SKM-1 (cell line): Measurements from ENCODE around the gene DTYMK.

Source experiments
- DNase-seq: peaks from one replicate; lab custom pipeline; 2025; ENCODE audit not compliant: unreplicated experiment; lab: John Stamatoyannopoulos, UW

Gene DTYMK

DNA sequence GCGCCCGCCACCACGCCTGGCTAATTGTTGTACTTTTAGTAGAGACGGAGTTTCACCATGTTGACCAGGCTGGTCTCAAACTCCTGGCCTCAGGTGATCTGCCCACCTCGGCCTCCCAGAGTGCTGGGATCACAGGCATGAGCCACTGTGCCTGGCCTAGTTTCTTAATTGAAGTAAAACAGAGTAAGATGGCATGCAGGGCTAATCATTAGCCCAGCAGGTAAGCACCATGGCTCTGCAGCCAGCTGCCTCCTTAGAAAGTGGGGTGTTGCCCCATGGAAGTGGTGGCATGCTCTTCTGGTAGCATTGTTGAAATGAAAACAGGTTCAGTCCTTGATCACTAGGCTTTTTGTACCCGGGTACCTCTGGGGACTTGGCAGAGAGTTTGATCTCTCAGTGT, 36.7 kb downstream of the DTYMK start:
- DNase-seq: no peak

DNA sequence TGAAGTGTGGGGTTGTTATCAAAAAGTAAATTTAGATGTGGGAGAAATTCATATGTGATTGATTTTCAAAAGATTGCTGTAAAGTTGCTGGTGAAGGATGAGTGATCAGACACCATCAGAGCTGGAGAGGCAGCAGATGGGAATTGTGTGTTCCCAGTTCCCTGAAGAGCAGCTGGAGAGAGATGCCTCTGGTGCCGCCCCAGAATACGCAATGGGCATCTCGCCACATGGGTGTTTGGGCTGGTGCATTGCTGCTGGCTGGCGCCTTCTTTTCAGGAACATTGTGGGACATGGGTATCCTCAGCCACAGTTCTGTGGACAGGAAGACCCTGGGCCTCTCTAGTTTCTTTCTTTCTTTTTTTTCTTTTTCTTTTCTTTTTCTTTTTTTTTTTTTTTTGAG, 37.2 kb downstream of the DTYMK start:
- no peak for DNase-seq

DNA sequence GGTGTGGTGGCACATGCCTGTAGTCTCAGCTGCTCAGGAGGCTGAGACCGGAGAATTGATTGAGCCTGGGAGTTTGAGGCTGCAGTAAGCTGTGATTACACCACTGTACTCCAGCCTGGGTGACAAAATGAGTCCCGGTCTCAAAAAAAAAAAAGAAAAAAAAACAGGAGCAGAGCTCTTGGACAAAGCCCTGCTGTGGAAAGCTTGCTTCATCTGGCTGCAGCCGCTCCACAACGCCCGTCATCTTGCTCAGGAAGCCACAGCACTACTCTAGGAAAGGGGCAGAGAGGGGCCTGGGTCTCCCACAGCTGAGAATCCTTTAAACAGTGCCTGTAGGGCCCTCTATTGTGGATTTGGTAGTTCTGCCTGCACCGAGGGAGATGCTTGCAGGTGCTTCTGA, 38.2 kb downstream of the DTYMK start:
- no peak for DNase-seq

DNA sequence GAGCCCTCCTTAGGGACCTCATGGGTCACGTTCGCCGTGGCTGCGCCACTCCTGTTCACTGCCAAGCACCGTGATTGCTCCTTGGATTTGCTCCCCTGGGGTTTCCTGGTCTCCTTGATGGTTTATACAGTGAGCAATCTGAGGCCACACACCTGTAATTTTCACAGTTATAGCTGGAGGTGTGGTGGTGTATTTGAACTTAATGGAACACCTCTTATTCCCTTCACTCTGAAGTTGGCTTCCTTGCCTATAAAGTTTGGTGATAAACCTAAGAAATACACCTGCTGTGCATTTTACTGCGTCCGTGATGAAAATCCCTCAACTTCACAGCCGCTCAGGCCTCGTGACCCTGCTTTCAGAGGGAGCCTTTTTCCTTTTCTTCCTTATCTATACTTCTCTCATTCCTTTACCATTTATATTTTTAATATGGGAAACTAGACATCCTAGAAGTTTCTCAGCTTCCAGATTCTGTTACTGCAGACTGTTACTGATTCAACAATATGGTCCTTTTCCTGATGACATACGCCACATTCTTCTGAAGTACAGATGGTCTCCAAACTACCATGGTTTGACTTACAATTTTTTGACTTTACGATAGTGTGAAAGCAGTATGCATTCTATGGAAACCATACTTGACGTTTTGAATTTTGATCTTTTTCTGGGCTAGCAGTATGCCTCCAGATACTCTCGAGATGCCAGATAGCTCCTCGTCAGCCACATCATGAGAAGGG, 40.5 kb downstream of the DTYMK start:
- DNase-seq: no peak

DNA sequence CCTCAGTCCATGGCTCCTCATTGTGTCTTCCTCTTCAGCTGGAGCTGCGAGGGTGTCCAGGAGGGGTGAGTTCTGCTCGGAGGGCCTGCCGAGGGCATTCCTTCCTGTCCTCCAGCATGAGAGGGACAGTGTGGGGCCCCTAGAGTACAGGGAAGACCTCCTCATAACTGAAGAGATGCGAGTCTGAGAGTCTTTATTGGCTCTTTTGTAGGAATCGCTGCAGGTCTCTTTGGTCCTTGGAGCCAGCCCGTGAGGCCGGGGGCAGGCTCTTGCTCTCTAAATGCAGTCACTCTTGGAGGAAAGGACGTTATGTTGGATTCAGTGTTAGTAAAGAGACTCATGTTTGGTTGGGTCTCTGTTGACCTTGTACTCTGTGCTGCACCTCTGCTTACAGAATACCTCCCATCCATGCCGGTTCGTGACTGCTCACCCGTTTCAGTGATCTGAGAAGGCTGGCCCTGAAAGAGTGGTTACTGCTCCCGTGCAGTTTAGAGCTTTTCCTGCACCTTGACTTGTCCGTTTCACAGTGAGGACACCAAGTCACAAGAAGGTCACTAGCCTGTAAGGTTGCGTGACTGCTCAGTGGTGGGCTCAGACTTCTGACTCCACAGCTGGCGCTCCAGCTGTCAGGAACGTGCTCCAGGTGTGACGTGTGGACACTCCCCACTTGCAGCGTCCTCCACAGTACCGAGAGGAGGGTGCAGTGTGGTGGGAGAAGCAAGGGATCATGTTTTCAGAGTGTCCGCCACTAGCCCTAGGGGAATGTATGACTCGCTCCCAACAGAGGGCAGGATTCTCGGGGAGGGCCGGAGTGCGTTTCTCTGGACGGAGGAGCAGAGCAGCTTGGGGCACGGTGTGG, 41.3 kb downstream of the DTYMK start:
- no peak for DNase-seq

DNA sequence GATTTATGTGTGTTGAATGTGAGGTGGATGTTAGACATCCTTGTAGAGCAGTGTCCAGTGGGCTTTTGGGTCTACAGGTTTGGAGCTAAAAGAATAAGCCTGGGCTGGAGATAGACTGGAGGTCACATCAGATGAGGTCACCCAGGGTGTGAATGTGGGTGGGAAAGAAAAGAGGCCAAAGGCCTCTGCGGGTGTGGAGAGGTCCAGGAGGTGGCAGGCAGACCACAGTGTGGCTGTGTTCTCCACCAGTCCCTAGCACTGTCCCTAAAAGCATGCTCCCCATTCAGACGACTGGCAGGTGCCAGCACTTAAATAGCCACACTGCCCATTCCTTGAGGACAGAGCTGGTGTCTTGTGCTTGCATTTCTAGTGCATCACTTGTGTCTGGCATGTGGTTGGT, 45.0 kb downstream of the DTYMK start:
- no peak for DNase-seq

DNA sequence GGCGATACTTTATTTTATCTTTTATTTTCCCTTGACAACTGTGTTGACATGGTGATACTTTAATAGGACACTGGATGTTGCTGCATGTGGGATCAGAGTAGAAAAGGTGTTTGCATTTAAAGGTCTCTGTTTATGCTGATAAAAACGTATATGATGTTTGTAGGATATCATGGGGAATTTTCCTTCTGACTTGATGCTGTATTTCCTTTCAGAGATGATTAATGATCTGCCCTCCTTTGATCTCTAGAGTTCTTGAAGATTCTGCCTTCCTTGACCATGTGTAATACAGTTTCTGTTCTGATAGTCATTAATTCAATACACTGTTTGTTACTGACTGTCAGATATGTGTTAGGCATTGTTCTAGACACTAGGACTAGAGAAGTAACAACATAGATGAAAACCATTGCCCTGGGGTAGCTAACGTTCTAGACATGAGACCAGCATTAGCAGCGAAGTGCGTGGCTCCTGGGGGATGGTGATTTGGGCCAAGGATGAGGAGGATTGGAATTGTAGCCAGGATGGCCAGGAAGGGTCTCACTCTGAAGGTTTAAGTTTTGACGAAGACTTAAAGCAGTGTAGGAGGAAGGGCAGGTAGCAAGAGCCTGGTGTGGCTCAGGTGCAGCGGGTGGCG, 46.3 kb downstream of the DTYMK start:
- DNase-seq: no peak

DNA sequence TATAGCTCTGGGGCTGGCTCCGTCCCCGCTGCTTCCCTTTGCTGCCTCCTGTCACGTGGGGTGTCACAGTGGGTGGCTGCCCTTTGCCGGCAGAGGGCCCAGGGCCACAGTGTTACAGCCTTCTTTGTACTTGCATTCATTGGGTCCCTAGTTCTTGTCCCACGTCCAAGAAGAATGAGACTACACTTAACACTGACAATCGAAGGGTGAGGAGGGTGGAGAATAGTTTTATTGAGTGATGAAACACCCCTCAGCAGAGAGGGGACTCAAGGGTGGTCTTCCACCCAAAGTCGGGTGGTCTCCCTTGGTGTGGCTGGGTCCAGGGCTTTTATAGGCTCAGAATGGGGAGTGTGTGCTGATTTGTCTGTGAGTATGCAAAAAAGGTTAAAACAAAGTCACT, 47.2 kb downstream of the DTYMK start:
- no peak for DNase-seq

DNA sequence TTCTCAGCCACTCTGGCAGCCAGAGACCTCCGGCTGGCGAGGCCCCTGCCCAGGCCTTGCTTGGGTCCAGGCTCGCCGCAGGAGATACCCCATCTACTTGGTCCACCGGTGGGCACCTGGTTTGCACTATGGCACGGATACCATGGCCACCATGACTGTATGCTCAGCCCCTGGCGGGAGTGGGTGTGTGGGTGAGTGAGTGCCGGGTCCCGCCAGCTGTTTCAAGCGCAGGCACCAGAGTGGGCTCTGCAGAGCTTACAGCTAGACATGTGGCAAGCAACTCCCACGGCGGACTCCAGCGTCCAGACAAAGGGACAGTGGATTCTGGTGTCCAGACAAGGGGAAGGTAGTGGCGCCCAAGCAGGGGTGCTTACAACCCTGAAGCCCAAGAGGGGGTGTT, 47.7 kb downstream of the DTYMK start:
- no peak for DNase-seq

DNA sequence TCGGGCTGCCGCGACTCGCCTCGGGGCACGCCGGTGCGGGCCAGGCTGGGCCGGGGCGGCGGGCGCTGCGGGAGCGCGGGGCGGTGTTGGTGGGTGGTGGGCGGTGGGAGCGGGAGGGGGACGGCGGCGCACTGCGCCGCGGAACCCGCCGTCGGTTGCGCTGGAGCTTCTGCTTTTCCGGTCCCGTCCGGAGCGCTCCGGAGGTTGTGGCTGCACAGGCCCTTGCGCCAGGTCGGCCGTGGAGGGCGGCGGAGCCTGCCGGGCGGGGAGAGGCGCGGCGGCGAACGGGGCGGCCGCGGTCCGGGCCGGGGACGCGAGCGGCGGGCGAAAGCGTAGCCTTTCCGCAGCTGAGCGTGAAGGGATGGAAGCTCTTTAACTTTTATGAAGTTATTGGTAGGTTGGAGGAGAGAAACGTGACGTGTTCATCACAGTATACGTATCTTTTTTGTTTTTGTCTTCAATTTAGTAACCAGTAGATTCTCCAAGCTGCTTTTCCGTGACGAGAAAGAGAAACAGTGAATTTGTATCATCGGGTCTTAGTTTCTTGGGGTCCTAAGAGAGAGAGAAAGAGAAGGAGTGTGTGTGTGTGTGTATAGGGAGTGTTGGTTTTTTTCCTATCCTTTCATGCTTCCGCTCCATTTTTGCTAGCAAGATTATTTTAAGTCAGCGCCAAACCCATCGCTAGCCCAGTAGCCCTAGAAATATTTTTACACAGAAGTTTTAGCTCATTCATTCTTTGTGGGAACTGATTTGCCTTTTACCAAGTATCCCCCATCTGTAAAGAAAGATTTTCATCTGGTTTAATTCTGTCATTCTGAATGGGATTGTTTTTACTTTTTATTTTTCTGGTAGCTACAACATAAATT, 48.6 kb downstream of the DTYMK start:
- DNase-seq: no peak

DNA sequence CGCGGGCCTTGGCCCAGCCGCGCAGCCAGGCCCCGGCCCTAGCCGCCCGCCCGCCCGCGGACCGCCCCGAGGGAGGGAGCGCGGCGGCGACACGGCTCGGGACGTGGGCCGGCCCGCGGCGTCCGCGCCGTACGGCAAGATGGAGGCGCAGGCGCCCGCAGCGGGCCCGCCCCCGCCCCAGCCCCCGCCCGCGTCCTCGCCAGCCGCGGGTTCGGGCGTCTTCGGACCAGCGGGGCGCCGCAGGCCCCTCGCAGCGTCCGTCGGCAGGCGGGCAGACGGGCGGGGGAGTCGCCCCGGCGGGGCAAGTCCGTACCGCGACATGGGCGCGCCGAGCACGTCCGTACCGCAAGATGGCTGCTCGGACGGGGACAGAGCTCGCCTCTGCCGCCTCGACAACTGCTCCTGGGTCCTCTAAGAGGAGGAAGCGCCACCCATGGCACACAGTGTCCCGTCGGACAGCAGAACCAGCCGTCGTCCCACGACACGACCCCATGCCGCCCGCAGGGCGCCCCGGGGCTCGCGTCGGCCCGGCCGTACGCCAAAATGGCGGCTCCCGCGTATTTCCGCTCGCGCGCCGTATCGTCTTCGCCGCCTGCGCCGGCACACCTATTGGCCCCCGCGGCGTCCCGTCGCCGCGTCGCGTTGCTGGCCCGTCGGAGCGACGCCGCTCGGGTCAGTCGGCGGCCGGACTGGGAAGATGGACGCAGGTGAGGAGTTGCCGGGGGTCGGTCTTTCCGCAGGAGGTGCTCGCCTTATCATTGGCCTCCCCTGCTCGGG, 49.4 kb downstream of the DTYMK start, which contains the start of the genes ATG4B and THAP4:
TSS of gene ATG4B (plus strand) at position 676 of the 777 bp plus-strand sequence. CDS start at position 698, 22 bp downstream.
TSS of gene THAP4 (minus strand) at position 141 of the 777 bp plus-strand sequence. CDS start 141 bp downstream, outside the sequence.
- peak; percentile 69 for DNase-seq

DNA sequence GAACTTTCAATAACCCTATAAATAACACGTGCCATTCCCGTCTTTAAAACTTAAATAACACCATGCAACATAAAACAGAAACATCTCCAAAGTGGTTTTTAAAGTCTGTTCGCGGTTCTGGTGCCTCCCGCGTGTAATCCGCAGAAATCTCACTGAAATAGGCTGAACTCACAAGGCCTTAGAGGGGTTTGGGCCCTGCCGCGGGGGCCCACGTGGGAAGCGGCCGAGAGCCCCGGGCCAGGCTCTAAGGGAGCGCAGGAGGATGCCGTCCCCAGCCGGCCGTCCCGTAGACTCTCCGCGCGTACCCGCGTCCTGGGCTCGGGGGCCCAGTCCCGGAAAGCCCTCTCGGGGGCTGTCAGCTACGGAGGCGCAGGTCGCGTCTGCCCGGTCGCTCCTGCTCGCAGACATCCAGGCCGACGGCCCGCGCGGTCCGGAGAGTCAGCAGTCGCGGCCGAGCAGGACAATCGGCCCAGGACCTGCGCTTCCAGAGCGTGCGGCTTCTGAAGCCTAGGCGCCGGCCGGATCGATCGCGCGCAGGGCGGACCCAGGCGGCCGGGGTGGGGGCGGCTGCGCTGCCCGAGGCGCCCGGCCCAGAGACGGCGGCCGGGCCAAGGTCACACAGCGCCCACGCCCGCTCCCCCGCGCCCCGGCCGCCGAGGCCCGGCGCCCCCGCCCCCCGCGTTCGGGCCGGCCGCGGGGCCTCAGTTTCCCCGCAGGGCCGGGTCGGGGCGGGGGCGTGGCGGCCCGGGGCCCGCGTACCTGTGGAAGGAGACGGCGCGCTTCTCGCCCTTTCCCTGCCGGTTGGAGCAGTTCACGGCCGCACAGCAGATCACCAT, 50.2 kb downstream of the DTYMK start:
- no peak for DNase-seq

DNA sequence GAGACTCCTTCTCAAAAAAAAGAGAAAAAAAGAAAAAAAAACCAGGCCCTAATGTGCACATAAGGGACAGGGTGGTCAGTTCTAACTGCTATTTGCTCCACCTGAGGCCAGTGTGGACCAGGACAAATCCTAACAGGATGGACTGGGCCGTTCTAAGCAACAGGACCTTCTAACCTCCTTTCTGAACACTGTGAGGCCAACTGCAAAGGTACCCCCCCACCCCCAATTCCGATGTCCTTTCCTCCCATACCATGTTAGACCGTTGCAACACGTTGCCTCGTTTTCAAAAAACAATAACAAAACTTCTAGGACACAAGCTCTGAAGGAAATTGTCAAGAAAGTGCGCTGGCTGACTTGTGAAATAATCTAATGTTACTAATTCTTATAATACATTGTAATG, 50.9 kb downstream of the DTYMK start:
- no peak for DNase-seq

DNA sequence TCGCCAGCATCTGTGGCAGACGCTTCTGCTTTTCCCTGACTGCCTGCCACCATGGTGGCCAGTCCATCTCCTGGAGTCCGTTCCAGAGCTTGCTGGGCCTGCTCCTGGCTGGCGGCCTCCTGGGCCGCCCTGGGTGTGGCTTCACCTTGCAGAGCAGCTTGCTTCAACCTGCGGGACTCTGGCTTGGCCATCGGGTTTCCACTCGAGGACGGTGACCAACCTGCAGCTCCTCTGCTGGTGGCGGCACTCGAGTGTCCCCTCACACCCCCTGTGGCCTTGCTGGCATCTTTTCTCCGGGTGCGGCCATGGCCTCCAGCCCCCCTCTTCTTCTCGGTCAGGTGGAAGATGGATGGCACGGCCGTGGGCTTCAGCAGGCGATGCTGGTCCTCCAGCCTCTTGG, 53.1 kb downstream of the DTYMK start:
- no peak for DNase-seq

DNA sequence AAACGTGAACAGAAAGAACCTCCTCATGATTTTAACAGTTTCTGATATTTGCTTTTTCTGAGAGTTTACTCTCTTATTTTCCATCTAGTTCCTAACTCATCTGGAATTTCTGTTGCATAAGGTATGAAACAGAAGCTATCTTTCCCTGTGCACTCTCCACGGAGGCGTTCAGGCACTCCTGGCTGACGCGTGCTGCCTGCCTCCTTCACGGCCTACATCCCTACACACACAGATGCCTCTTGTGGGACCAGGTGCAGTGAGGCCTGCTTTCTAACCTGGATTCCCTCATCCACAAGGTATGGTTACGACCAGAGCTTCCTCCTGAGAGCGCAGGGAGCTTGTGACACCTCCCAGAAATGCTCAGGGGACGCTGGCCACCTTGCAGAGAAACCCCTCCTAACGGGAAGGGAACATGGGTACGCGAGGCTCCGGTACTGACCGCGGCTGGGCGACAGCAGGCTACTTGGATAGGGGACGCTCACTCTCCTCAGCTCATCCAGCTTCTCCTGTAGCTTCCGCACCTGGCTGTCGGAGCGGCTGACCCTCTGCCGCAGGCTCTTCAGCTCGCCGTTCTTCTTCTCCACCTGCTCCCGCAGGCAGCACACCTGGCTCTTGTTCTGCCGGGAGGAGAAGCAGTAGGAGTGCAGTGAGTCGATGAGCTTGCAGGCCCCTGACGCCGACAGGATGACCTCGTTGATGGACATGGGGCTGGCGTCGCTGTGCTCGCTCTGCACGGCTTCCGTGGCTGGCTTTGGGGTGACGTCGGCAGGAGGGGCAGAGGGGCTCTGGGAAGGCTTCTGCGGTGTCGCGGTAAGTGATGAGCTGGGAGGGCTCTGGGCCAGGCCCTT, 53.9 kb downstream of the DTYMK start:
- no peak for DNase-seq

DNA sequence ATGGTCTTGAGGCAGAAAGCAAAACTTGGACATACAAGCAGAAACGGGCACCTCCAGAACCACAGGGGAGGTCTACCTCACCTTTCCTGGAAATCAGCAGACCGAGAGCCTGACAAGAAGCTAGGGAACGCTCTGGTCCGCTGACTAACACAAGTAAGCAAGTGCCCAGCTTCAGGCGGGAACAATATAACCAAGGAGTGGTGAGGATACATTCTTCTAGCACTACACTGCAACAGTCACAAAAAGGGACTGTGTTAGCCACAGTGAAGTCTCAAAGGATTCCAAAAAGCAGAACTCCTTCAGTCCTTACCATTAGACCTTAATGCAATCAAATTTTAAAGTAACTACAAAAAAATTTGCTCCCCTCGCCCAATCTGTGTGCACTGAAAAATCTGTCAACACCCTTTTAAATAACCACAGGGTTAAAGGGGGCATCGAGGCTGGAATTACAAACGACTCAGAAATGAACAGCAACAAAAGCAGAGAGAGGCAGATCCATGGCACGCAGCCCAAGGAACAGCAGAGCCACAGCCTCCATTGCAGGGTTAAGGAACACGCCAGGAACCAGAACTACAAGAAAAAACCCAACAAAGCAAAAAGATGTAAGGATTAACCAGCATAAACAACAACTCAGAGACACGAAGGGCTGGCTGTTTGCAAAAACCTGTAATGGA, 56.7 kb downstream of the DTYMK start:
- no peak for DNase-seq

DNA sequence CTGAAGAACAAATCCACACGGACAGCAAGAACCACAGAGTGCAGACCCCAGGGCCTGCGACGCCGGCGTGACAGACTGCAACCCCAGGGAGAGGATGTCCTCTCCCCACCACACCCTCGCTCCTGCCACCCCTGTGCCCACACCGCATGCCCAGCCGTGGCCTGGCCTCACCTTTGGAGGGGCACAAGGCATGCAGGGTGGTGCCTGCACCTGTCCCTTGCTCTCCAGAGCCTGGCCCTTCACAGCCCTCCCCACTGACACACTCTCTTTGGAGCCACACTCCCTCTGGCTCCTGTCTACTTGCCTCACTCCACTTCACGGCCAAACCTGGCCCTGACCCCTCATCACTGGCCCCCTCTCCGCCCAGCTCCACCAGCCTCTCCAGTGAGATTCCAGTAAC, 58.9 kb downstream of the DTYMK start:
- DNase-seq: no peak
